HG03442 (cell line): ENCODE results near the gene SPTBN4.
"Not testable (repeated sequence)": the region's sequence is repeated elsewhere in the genome, so short reads cannot be mapped to it uniquely, and the experiment has no call there.

Source experiments
- ATAC-seq: cut with Tn5 transposase; IDR thresholded peaks from one replicate; pipeline ENCODE4 v1.9.1; 2021; ENCODE audit warnings: mild to moderate bottlenecking, moderate library complexity; ENCODE audit not compliant: unreplicated experiment

SPTBN4 gene

GRCh38 chr19:40502647-40503319 lies 36.0 kb downstream of the SPTBN4 start:
- ATAC-seq: no peak

- ATAC-seq: no peak
Measured at GRCh38 chr19:40503320-40503695, 36.5 kb downstream of the SPTBN4 start.

- ATAC-seq: no peak
Measured at GRCh38 chr19:40506099-40506498, 39.3 kb downstream of the SPTBN4 start.

GRCh38 chr19:40507892-40508291 lies 41.1 kb downstream of the SPTBN4 start:
- ATAC-seq: no peak

GRCh38 chr19:40508739-40509260 lies 42.0 kb downstream of the SPTBN4 start:
- ATAC-seq: no peak

- no peak for ATAC-seq
Measured at GRCh38 chr19:40510526-40511115, 43.8 kb downstream of the SPTBN4 start.

GRCh38 chr19:40511487-40511886 lies 44.7 kb downstream of the SPTBN4 start:
- no peak for ATAC-seq

GRCh38 chr19:40512110-40512472 lies 45.3 kb downstream of the SPTBN4 start:
- no peak for ATAC-seq

GRCh38 chr19:40512473-40513344 lies 45.9 kb downstream of the SPTBN4 start:
- no peak for ATAC-seq

- no peak for ATAC-seq
Measured at GRCh38 chr19:40513345-40513678, 46.5 kb downstream of the SPTBN4 start.

GRCh38 chr19:40513741-40514315 lies 47.0 kb downstream of the SPTBN4 start:
- no peak for ATAC-seq

GRCh38 chr19:40517248-40517647 lies 50.4 kb downstream of the SPTBN4 start:
- no peak for ATAC-seq

GRCh38 chr19:40519352-40520322 lies 52.8 kb downstream of the SPTBN4 start:
- ATAC-seq: no peak

GRCh38 chr19:40521276-40521675 lies 54.5 kb downstream of the SPTBN4 start:
- no peak for ATAC-seq

GRCh38 chr19:40521900-40522299 lies 55.1 kb downstream of the SPTBN4 start:
- not testable (repeated sequence) for ATAC-seq

GRCh38 chr19:40523322-40524047 lies 56.7 kb downstream of the SPTBN4 start:
- ATAC-seq: no peak

GRCh38 chr19:40524133-40524549 lies 57.3 kb downstream of the SPTBN4 start:
- no peak for ATAC-seq

- no peak for ATAC-seq
Measured at GRCh38 chr19:40524655-40525054, 57.9 kb downstream of the SPTBN4 start.

- ATAC-seq: no peak
Measured at GRCh38 chr19:40525234-40526051, 58.6 kb downstream of the SPTBN4 start.
